Naive thymus-derived CD8-positive, alpha-beta T cell (primary cell): ENCODE results near the gene ARHGAP22. TPM values are rescaled to one million over a fixed set of nuclear protein-coding genes. Genes with fewer than 3 reads are reported as not detected.

ENCODE experiments used
- ATAC-seq, 2 donors: fragments of 150-1000 bp; cut with Tn5 transposase in 1 of 2; sonication (Bioruptor Pico), chemical (Tn5 transposase) in 1 of 2; 1 replicate in 1 of 2; 2 replicates in 1 of 2; pipeline ENCODE4 v1.10.0; 2021; ENCODE audit warnings: mild to moderate bottlenecking in 2 of 2, moderate library complexity in 2 of 2
- POLR2A ChIA-PET: fragments of 350-600 bp; sonication (Branson Sonifier 250); formaldehyde crosslinking; loops from one replicate; lab custom pipeline; 2021; ENCODE audit warnings: antibody characterized with exemption; lab: Charles Lee
- DNase-seq, 10 donors: peaks; one replicate each; pipeline versions ENCODE4 v3.0.0 to v3.0.0-alpha.2; 2020 to 2022
- H3K27ac Mint-ChIP-seq, 10 donors: one replicate each; pipeline ENCODE4 v1.8.0; 2020 to 2022; ENCODE audit warnings: mild to moderate bottlenecking in 10 of 10, mixed read lengths in 10 of 10, moderate library complexity in 4 of 10, inconsistent platforms in 1 of 10
- H3K27me3 Mint-ChIP-seq, 5 donors: one replicate each; pipeline ENCODE4 v1.8.0; 2021 to 2022; ENCODE audit warnings: mixed read lengths in 5 of 5
- H3K36me3 Mint-ChIP-seq, 3 donors: one replicate each; pipeline ENCODE4 v1.8.0; 2020 to 2022; ENCODE audit warnings: mixed read lengths in 3 of 3, mild to moderate bottlenecking in 2 of 3, inconsistent platforms in 1 of 3
- H3K4me1 Mint-ChIP-seq, 4 donors: one replicate each; pipeline ENCODE4 v1.8.0; 2021 to 2022; ENCODE audit warnings: mixed read lengths in 4 of 4
- H3K4me3 Mint-ChIP-seq, 10 donors: one replicate each; pipeline ENCODE4 v1.8.0; 2020 to 2022; ENCODE audit warnings: mild to moderate bottlenecking in 10 of 10, mixed read lengths in 10 of 10, moderate library complexity in 6 of 10, inconsistent platforms in 1 of 10
- H3K9me3 Mint-ChIP-seq, 9 donors: one replicate each; pipeline ENCODE4 v1.8.0; 2020 to 2022; ENCODE audit warnings: mixed read lengths in 9 of 9, mild to moderate bottlenecking in 3 of 9, inconsistent platforms in 1 of 9, moderate library complexity in 1 of 9
- polyA plus RNA-seq, 3 donors: library from polyadenylated mRNA; unstranded; fragments of 300-500 nt; fragmentation: Illumina TruSeq; gene quantifications; one replicate each; pipeline ENCODE4 v1.2.3, GENCODE V29; 2021
- total RNA-seq, 8 experiments: library from RNA in 2 of 8; stranded (reverse) in 2 of 8; gene quantifications; one replicate each; pipeline ENCODE4 v1.2.3 and lab custom pipeline; 2021 to 2026

ARHGAP22 gene
- total and polyA plus RNA-seq, 5 experiments from 2014 or later: 0.88 TPM; not detected in 4

- H3K9me3 Mint-ChIP-seq: peaks cover 0 to 5% (median 0%) of the 10 kb centered on the region in 9 donors
- ATAC-seq: no peak
- H3K27ac Mint-ChIP-seq: no peak overlapping the region
- peaks cover 0 to 20% (median 16%) of the 10 kb centered on the region in 3 donors for H3K36me3 Mint-ChIP-seq
- DNase-seq: no peak
- H3K4me3 Mint-ChIP-seq: no peak overlapping the region
- POLR2A ChIA-PET: no interaction called here
- no peaks in the 10 kb centered on the region for H3K27me3 Mint-ChIP-seq
- H3K4me1 Mint-ChIP-seq: peaks cover 0 to 7% (median 1%) of the 10 kb centered on the region in 4 donors
Observed at GRCh38 chr10:48406658-48407057, 198.2 kb downstream of the ARHGAP22 start.

DNA sequence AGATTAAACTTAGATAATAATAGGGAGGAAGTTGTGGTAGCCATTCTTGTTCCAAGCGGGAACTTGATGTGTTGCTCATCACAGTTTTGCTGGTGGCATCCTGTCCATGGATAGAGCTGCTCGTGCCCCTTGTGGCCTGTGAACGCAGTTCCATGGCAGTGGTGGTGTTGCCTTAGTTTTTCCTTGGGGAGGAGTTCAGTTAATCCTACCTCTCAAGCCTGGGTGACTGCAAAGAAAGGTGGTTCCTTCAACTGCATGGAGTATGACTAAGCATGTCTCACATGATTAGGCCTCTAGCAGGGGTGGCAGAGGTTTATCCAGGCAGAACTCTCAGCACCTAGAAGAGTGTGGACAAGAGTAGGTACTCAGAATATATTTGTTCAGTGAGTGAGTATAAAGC is 198.7 kb downstream of the ARHGAP22 start:
- H3K4me1 Mint-ChIP-seq: peaks cover 0 to 7% (median 1%) of the 10 kb centered on the region in 4 donors
- no peak overlapping the region for H3K4me3 Mint-ChIP-seq
- POLR2A ChIA-PET: no interaction called here
- peaks cover 0 to 3% (median 0%) of the 10 kb centered on the region in 9 donors for H3K9me3 Mint-ChIP-seq
- peak overlapping the region in 1 of 10 donors; percentile 2 for H3K27ac Mint-ChIP-seq
- DNase-seq (no peak), ATAC-seq (no peak)
- H3K36me3 Mint-ChIP-seq: peaks cover 0 to 20% (median 16%) of the 10 kb centered on the region in 3 donors
- H3K27me3 Mint-ChIP-seq: no peaks in the 10 kb centered on the region

- no peaks in the 10 kb centered on the region for H3K27me3 Mint-ChIP-seq
- peaks cover 6 to 19% (median 12%) of the 10 kb centered on the region in 4 donors for H3K4me1 Mint-ChIP-seq
- ATAC-seq (no peak), DNase-seq (no peak)
- no peaks in the 10 kb centered on the region for H3K9me3 Mint-ChIP-seq
- peaks cover 0 to 20% (median 16%) of the 10 kb centered on the region in 3 donors for H3K36me3 Mint-ChIP-seq
- POLR2A ChIA-PET: no interaction called here
- H3K27ac Mint-ChIP-seq: no peak overlapping the region
- no peak overlapping the region for H3K4me3 Mint-ChIP-seq
Observed at GRCh38 chr10:48404646-48405045, 200.2 kb downstream of the ARHGAP22 start.

DNA sequence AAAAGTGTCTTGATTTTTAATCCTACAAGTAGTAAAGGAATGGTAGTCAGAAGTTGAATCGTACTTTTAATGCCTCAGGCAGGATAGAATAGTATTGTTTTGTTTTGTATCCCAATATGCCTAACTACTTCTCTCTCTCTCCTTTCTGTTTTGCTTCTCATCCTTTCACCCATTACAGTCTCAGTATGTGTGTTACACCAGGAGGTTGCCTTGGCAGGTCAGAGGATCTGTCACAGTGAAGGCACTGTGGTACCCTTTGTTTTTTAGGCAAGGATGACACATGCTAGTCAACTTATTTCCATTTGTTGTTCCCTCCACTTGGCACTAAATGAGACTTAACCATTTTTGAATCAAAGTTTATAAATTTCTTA is 204.0 kb downstream of the ARHGAP22 start:
- Mint-ChIP-seq H3K4me1 (peaks cover 12 to 35% (median 22%) of the 10 kb centered on the region in 4 donors), H3K9me3 (no peaks in the 10 kb centered on the region), H3K27me3 (no peaks in the 10 kb centered on the region), H3K27ac (no peak overlapping the region), H3K4me3 (no peak overlapping the region), H3K36me3 (peaks cover 0 to 16% (median 13%) of the 10 kb centered on the region in 3 donors)
- DNase-seq: no peak
- POLR2A ChIA-PET: no interaction called here
- ATAC-seq: no peak

GRCh38 chr10:48400129-48400849 is 204.6 kb downstream of the ARHGAP22 start:
- H3K4me3 Mint-ChIP-seq: no peak overlapping the region
- peaks cover 12 to 33% (median 21%) of the 10 kb centered on the region in 4 donors for H3K4me1 Mint-ChIP-seq
- peaks cover 0 to 12% (median 10%) of the 10 kb centered on the region in 3 donors for H3K36me3 Mint-ChIP-seq
- no peak for ATAC-seq
- POLR2A ChIA-PET: no interaction called here
- DNase-seq: no peak
- H3K9me3 Mint-ChIP-seq: no peaks in the 10 kb centered on the region
- no peaks in the 10 kb centered on the region for H3K27me3 Mint-ChIP-seq
- peak overlapping the region in 2 of 10 donors; percentile 0 to 32 for H3K27ac Mint-ChIP-seq

DNA sequence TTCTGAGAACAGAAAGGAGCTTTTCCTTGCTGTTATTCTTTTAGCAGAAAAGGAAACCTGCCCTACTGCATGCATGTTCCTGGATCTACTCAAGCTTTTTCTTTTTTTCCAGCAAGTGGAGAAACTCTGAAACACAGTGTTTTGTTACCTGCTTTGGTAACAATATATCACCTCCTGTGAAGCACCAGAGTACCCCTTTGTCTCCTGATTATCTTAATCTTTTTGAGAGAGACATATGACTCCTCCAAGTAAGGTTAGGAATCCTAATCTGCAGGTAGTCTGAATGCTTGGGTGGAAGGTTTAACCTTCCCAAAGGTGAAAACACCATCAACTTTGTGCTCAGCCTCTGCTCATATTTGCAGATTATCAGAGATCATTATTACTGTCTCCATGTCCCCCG is 205.3 kb downstream of the ARHGAP22 start:
- H3K4me3 Mint-ChIP-seq: no peak overlapping the region
- no peaks in the 10 kb centered on the region for H3K27me3 Mint-ChIP-seq
- peak overlapping the region in 3 of 10 donors; percentile 8 to 82 (median 60) for H3K27ac Mint-ChIP-seq
- no peak for DNase-seq
- H3K36me3 Mint-ChIP-seq: peaks cover 0 to 8% (median 8%) of the 10 kb centered on the region in 3 donors
- ATAC-seq: no peak
- no peaks in the 10 kb centered on the region for H3K9me3 Mint-ChIP-seq
- POLR2A ChIA-PET: no interaction called here
- peaks cover 12 to 33% (median 21%) of the 10 kb centered on the region in 4 donors for H3K4me1 Mint-ChIP-seq

GRCh38 chr10:48399056-48399541 is 205.8 kb downstream of the ARHGAP22 start:
- H3K4me1 Mint-ChIP-seq: peaks cover 12 to 33% (median 21%) of the 10 kb centered on the region in 4 donors
- H3K4me3 Mint-ChIP-seq: no peak overlapping the region
- H3K9me3 Mint-ChIP-seq: no peaks in the 10 kb centered on the region
- POLR2A ChIA-PET: no interaction called here
- no peaks in the 10 kb centered on the region for H3K27me3 Mint-ChIP-seq
- no peak for DNase-seq
- no peak for ATAC-seq
- H3K36me3 Mint-ChIP-seq: peaks cover 0 to 5% (median 4%) of the 10 kb centered on the region in 3 donors
- peak overlapping the region in 5 of 10 donors; percentile 5 to 82 (median 18) for H3K27ac Mint-ChIP-seq

DNA sequence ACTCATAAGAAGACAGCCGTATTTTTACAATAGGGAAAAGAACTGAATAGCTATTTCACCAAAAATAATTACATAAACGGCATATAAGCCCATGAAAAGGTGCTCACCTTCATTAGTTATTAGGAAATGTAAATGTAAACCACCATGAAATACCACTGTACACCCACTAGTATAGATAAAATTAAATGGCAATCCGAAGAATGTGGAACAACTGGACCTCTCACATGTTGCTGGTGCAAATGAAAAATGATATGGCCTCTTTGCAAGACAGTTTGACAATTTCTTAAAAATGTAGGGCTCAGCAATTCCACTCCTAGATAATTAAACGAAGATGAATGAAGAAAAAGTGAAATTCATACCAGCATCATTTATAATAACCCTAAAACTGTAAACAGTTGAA is 206.6 kb downstream of the ARHGAP22 start:
- Mint-ChIP-seq H3K27me3 (no peaks in the 10 kb centered on the region), H3K4me1 (peaks cover 12 to 33% (median 23%) of the 10 kb centered on the region in 4 donors), H3K9me3 (no peaks in the 10 kb centered on the region), H3K4me3 (no peak overlapping the region), H3K36me3 (peaks cover 0 to 5% (median 2%) of the 10 kb centered on the region in 3 donors), H3K27ac (peak overlapping the region in 2 of 10 donors; percentile 5 to 33)
- ATAC-seq: no peak
- DNase-seq: no peak
- POLR2A ChIA-PET: no interaction called here

Other genes with a start within 250 kb of the ARHGAP22 start
- 1 to 10 TPM; 8.2 to 8.5 TPM for gene WDFY4, start 79.8 kb upstream of the ARHGAP22 start, total RNA-seq
- under 1 TPM in 2 of 3 donors, not detected in 1; 0.04 to 0.35 TPM for gene WDFY4, start 79.8 kb upstream of the ARHGAP22 start, polyA plus RNA-seq